ENCODE data around the gene CAT.

DNA sequence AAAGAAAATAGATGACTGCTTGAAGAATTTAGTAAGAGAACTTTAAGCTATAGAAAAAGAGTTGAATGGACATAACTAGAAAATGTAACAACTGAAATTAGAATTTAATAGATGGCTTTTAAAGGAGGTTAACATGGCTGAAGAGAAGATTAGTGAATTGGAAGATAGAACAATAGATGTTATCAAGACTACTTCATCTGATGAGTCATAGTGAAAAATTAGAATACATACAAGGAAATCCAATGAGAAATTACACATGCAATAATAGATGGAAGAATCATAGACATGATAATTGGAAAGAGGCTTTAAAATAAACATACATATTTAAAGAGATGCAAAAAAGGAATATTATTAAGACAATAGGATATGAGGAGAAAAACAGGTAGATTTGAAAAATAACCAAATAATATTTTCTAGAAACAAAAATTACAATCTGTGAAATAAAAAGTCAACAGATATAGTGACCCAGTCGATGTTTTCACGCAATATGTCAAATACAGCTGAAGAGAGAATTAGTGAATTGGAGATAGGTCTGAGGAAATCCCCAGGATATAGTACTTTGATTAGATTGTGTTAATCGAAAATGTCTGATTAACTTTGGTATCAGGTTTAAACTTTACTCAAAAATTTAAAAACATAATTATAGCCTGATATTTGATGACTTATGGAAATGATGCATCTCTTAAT is 28.2 kb downstream of the CAT start:
- TF ChIP-seq, protein P1, sequence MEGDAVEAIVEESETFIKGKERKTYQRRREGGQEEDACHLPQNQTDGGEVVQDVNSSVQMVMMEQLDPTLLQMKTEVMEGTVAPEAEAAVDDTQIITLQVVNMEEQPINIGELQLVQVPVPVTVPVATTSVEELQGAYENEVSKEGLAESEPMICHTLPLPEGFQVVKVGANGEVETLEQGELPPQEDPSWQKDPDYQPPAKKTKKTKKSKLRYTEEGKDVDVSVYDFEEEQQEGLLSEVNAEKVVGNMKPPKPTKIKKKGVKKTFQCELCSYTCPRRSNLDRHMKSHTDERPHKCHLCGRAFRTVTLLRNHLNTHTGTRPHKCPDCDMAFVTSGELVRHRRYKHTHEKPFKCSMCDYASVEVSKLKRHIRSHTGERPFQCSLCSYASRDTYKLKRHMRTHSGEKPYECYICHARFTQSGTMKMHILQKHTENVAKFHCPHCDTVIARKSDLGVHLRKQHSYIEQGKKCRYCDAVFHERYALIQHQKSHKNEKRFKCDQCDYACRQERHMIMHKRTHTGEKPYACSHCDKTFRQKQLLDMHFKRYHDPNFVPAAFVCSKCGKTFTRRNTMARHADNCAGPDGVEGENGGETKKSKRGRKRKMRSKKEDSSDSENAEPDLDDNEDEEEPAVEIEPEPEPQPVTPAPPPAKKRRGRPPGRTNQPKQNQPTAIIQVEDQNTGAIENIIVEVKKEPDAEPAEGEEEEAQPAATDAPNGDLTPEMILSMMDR (conservative IDR thresholded peaks at IDR 0.05): no peak
- TF ChIP-seq ZFX (IDR thresholded peaks at IDR 0.05): no peak
